HG02759 (cell line): Measurements from ENCODE around the gene POLR2M.
A peak's percentile ranks its signal among the peaks of the same experiment; 100 is the strongest.

ENCODE experiments used
- ATAC-seq: cut with Tn5 transposase; IDR thresholded peaks from one replicate; pipeline ENCODE4 v1.9.1; 2021; ENCODE audit warnings: mild to moderate bottlenecking, moderate library complexity; ENCODE audit not compliant: unreplicated experiment

The POLR2M gene

GRCh38 chr15:57706405-57707209 is at the start of gene POLR2M:
TSS of gene POLR2M (plus strand) at chr15:57706714. CDS start at chr15:57706843, 129 bp downstream.
- peak; percentile 96 for ATAC-seq

DNA sequence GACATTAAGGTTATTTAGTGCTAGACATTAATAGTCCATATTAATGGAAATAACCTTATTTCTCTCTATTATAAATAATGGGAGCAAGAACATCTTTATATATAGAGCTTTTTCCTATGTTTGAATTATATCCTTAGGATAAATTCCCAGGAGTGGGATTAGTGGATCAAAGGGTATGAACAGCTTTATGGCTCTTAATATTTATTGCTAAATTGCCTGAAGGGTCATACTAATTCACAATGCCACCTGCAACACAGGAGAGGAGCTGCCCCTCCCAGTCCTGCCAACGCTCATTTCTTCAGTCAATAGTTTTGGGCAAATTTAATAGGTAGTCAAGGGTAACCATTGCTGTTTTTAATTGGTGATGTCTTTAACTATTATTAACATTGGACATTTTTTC is 48.9 kb upstream of the POLR2M start:
- no peak for ATAC-seq

- no peak for ATAC-seq
Observed at GRCh38 chr15:57662091-57662744, 44.3 kb upstream of the POLR2M start.

DNA sequence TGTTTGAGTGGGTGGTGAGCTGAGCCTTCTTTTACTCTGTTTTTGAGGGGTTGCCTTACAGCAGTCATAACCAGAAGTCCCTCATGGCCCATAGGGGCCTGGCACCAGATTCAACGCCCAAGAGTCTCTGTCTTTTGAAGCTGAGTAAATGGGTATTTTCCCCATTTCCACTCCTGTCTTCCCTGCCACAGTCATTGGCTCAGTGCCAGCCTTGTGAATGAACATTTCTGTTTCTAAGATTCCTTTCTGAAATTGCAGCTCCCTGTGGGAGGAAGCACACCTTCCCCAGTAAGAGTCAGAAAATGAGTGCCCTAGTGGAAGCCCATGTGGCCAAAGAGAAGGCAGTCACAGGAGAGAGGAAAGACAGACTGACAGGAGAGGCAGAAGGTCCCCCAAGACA is 43.7 kb upstream of the POLR2M start:
- no peak for ATAC-seq

- ATAC-seq = no peak
Observed at GRCh38 chr15:57663262-57663661, 43.3 kb upstream of the POLR2M start.

- ATAC-seq = no peak
Observed at GRCh38 chr15:57665194-57665593, 41.3 kb upstream of the POLR2M start.

GRCh38 chr15:57665939-57666338 is 40.6 kb upstream of the POLR2M start:
- ATAC-seq = no peak

DNA sequence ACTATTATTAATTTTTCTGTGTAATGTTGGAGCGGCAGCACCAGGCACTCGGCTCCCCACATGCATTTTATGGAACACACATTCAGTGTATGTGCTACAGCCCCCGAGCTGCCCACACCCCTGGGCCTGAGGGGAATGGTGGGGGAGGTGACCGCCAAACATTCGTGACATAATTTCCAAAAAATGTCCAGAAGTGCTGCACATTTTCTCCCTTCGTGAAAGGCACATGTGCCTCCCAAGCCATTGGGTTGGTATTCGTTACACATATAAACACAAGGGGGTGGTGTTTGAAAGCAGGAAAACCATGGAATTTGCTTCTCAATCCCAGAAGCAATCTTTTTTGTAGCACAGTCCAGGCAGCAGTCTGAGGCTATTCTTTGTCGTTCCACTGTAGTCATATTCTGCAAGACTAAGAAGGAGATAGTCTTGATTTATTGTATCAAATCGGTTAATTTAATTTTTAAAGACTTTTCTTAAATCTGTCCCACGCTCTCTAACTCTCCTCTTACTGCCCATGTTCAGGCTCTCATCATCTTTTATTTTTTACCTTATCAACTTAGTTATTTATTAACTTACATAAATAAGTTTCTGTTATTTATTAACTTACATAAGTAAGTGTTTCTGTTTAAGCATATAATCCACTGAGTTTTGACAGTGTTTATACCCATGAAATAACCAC is 39.2 kb upstream of the POLR2M start:
- ATAC-seq = no peak

- no peak for ATAC-seq
Observed at GRCh38 chr15:57668016-57668415, 38.5 kb upstream of the POLR2M start.

DNA sequence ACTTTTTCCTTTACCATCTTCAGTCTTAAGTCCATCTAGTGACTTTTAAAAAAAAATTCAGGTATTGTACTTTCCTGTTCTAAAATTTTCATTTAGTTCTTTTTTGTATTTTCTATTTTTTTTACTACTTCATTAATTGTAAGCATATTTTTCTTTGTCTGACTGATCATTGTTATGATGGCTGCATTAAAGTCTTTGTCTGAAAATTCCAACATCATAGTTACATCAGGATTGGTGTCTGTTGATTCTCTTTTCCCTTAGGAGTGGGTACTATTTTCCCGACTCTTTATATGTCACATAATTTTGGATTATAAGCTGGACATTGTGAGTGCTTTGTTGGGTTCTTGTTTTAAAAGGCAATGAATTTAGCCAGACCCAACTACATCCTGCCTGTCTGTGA is 34.9 kb upstream of the POLR2M start:
- no peak for ATAC-seq

DNA sequence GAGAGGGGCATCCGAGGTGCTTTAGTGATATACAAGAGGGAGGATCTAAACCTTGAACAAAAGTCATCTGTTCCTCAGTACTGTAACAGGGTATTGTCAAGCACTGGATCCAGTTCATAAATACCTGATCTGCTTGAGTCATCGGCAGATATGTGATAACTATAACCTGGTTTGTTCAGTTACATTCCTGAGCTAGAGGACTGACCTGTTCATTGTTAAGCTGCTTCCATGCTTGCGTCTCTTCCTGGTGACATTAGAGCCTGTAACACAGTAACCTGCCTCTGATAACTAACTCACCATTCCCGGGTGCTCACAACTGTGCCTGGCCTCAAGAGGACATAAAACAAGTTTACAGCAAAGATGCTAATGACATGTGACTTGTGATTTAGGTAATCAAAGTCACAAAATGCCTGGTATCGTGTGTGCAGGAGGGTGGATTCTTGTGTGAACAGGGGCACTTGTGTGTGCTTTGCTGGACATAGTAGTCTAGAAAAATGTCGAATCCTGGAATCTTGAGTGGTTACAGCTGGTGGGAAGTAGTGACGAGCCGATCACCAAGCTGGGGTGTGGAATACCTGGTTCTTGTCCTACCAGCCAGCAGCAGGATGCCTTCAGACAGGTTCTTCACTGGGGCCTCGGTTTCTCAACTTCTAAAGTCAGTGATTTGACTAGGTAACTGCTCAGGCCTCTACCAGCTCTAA is 30.9 kb upstream of the POLR2M start:
- ATAC-seq = no peak

GRCh38 chr15:57676585-57676984 is 29.9 kb upstream of the POLR2M start:
- ATAC-seq = no peak

GRCh38 chr15:57677204-57677603 is 29.3 kb upstream of the POLR2M start:
- no peak for ATAC-seq

- no peak for ATAC-seq
Observed at GRCh38 chr15:57680021-57680420, 26.5 kb upstream of the POLR2M start.

- ATAC-seq = no peak
Observed at GRCh38 chr15:57681011-57681410, 25.5 kb upstream of the POLR2M start.

- no peak for ATAC-seq
Observed at GRCh38 chr15:57683481-57683880, 23.0 kb upstream of the POLR2M start.

GRCh38 chr15:57684491-57685151 is 21.9 kb upstream of the POLR2M start:
- ATAC-seq = no peak

GRCh38 chr15:57685306-57686095 is 21.0 kb upstream of the POLR2M start:
- ATAC-seq = no peak

- no peak for ATAC-seq
Observed at GRCh38 chr15:57686657-57687056, 19.9 kb upstream of the POLR2M start.
